Endothelial cell (in vitro differentiated cells): ENCODE measurements around the gene CYP4F11. TPM values are rescaled to one million over a fixed set of nuclear protein-coding genes. Genes with fewer than 3 reads are reported as not detected.
"Not testable (repeated sequence)": the region's sequence is repeated elsewhere in the genome, so short reads cannot be mapped to it uniquely, and the experiment has no call there.

Experiments used
- DNase-seq: peaks from one replicate; pipeline ENCODE4 v3.0.0; 2021; ENCODE audit warnings: low spot score
- H3K27ac Mint-ChIP-seq: one replicate; pipeline ENCODE4 v1.8.0; 2021; ENCODE audit warnings: mixed read lengths, inconsistent platforms; ENCODE audit not compliant: unreplicated experiment
- H3K27me3 Mint-ChIP-seq: one replicate; pipeline ENCODE4 v1.8.0; 2021; ENCODE audit warnings: mild to moderate bottlenecking, moderate library complexity, mixed read lengths, inconsistent platforms; ENCODE audit not compliant: unreplicated experiment
- H3K36me3 Mint-ChIP-seq: one replicate; pipeline ENCODE4 v1.8.0; 2021; ENCODE audit warnings: mild to moderate bottlenecking, low read depth, mixed read lengths, inconsistent platforms; ENCODE audit not compliant: unreplicated experiment
- H3K4me1 Mint-ChIP-seq: one replicate; pipeline ENCODE4 v1.8.0; 2021; ENCODE audit warnings: mild to moderate bottlenecking, mixed read lengths, inconsistent platforms; ENCODE audit not compliant: unreplicated experiment
- H3K4me3 Mint-ChIP-seq: one replicate; pipeline ENCODE4 v1.8.0; 2021; ENCODE audit warnings: mild to moderate bottlenecking, mixed read lengths, inconsistent platforms; ENCODE audit not compliant: unreplicated experiment
- H3K9me3 Mint-ChIP-seq: one replicate; pipeline ENCODE4 v1.8.0; 2021; ENCODE audit warnings: mixed read lengths, inconsistent platforms; ENCODE audit not compliant: unreplicated experiment
- CTCF ChIP-seq: fragments of 200-600 bp; sonication (generic); IDR thresholded peaks from one replicate; pipeline ENCODE4 v1.5.0; 2021; ENCODE audit warnings: antibody characterized with exemption; ENCODE audit not compliant: unreplicated experiment
- total RNA-seq: library from RNA; stranded (reverse); fragmentation: NEBNext Ultra II Directional; extraction: Animal tissue kit (Norgen Biotek cat#: 25700); gene quantifications from one replicate; pipeline ENCODE4 v1.2.1, GENCODE V29; 2021; ENCODE audit not compliant: unreplicated experiment

Gene CYP4F11
- total RNA-seq, 1 donor from 2014 or later: not detected

DNA sequence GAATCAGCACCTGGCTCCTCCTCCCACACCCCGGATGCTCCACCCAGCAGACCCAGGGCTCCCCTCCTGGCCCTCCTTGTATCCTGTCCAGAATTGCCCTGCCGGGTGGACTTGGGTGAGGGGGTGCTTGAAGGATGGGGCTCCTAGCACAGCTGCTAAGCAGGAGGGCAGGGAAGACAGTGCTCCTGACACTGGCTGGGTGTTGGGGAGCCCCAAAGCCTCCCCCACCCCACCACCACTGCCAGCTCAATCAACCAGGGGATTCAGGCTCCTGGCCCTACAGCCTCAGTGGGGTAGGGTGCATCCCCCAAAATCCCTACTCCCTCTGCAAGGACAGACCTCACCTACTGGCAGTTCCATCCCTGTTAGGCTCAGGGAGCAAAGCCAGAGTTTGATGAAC is 2.6 kb upstream of the CYP4F11 start:
- Mint-ChIP-seq H3K27me3 (peaks cover 12% of the 10 kb centered on the region), H3K4me1 (no peaks in the 10 kb centered on the region), H3K4me3 (no peak overlapping the region), H3K27ac (no peak overlapping the region), H3K9me3 (peaks cover 32% of the 10 kb centered on the region), H3K36me3 (peaks cover 12% of the 10 kb centered on the region)
- no peak for DNase-seq
- no peak for TF ChIP-seq CTCF

GRCh38 chr19:15936173-15936572 is 1.8 kb upstream of the CYP4F11 start:
- Mint-ChIP-seq H3K27ac (no peak overlapping the region), H3K36me3 (peaks cover 13% of the 10 kb centered on the region), H3K9me3 (peaks cover 31% of the 10 kb centered on the region), H3K27me3 (peaks cover 14% of the 10 kb centered on the region), H3K4me1 (no peaks in the 10 kb centered on the region), H3K4me3 (no peak overlapping the region)
- DNase-seq: no peak
- no peak for TF ChIP-seq CTCF

DNA sequence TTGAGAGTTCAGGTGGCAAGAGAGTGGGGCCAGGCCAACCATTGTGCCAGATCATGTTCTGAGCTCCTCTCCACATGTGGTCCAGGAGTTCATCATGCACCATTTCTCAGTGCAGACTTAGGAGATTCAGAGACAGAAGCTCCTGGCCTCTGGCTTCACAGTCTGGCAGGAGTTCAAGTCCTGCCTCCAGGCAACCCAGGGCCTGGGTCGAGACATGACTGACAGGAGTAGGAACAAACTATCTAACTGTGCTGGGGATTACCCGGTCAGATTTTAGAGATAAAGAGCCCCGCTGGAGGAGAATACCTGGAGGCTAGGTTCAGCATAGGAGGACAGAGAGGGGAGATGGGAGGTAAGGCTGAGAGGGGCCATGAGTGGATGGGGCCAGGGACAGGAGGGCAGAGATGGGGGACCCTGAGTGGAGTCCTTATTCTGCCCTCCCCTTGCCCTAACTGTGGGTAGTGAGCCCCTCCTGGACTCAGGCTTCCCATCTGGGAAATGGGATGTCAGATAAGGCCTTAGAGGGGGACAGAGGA is 906 bp upstream of the CYP4F11 start:
- Mint-ChIP-seq H3K36me3 (peaks cover 17% of the 10 kb centered on the region), H3K4me3 (no peak overlapping the region), H3K4me1 (no peaks in the 10 kb centered on the region), H3K27me3 (peaks cover 17% of the 10 kb centered on the region), H3K27ac (no peak overlapping the region), H3K9me3 (peaks cover 29% of the 10 kb centered on the region)
- no peak for DNase-seq
- TF ChIP-seq CTCF: no peak

GRCh38 chr19:15933761-15934331 is 483 bp downstream of the CYP4F11 start:
- Mint-ChIP-seq H3K36me3 (peaks cover 16% of the 10 kb centered on the region), H3K27me3 (peaks cover 18% of the 10 kb centered on the region), H3K9me3 (peaks cover 39% of the 10 kb centered on the region)
- not testable (repeated sequence) for H3K27ac Mint-ChIP-seq, H3K4me1 Mint-ChIP-seq, H3K4me3 Mint-ChIP-seq, DNase-seq

GRCh38 chr19:15928321-15928720 is 6.0 kb downstream of the CYP4F11 start:
- no peak overlapping the region for H3K27ac Mint-ChIP-seq
- no peak for TF ChIP-seq CTCF
- H3K9me3 Mint-ChIP-seq: peaks cover 67% of the 10 kb centered on the region

More at GRCh38 chr19:15928321-15928720, 6.0 kb downstream of the CYP4F11 start:
- Mint-ChIP-seq H3K27me3 (peaks cover 10% of the 10 kb centered on the region), H3K4me3 (no peak overlapping the region), H3K4me1 (no peaks in the 10 kb centered on the region), H3K36me3 (peaks cover 17% of the 10 kb centered on the region)
- DNase-seq: no peak
